GM23248 (cell line): ENCODE measurements around the gene ENTPD8.

Source experiments
- EZH2 ChIP-seq: fragments of 200-600 bp; sonication (generic); IDR thresholded peaks from 2 replicates; pipeline ENCODE4 v1.6.1; 2018; ENCODE audit warnings: antibody characterized with exemption, mild to moderate bottlenecking; ENCODE audit not compliant: insufficient read depth, poor library complexity, severe bottlenecking
- EZH2phosphoT487 ChIP-seq: fragments of 200-600 bp; sonication (generic); IDR thresholded peaks from 2 replicates; pipeline ENCODE4 v1.6.1; 2018; ENCODE audit warnings: antibody characterized with exemption, moderate library complexity, mild to moderate bottlenecking, low read depth; ENCODE audit not compliant: insufficient read depth

GRCh38 chr9:137411645-137412380 is 29.3 kb downstream of the ENTPD8 start:
- no peak for TF ChIP-seq EZH2
- TF ChIP-seq EZH2phosphoT487: no peak
